HL-60 (cell line): ENCODE results near the gene SENP7.

Experiments
- CTCF ChIP-seq: IDR thresholded peaks from one replicate; pipeline ENCODE4 v1.5.1; 2011; ENCODE audit warnings: low read length, control low read depth, inconsistent platforms; ENCODE audit not compliant: insufficient read depth
- POLR2AphosphoS5 ChIP-seq: IDR thresholded peaks from 2 replicates; pipeline ENCODE4 v1.6.1; 2012; ENCODE audit warnings: low read depth
- REST ChIP-seq: IDR thresholded peaks from 2 replicates; pipeline ENCODE4 v1.6.1; 2012; ENCODE audit warnings: low read depth; ENCODE audit not compliant: insufficient replicate concordance
- SPI1 ChIP-seq: IDR thresholded peaks from 2 replicates; pipeline ENCODE4 v1.6.1; 2012; ENCODE audit warnings: low read depth, mild to moderate bottlenecking, borderline replicate concordance

GRCh38 chr3:101319531-101319930, 193.5 kb downstream of the SENP7 start:
- no peak for TF ChIP-seq CTCF
- TF ChIP-seq POLR2AphosphoS5 = no peak
- TF ChIP-seq REST = no peak
- TF ChIP-seq SPI1 = no peak
